ENCODE data around the gene SDF4. TPM values are rescaled to one million over a fixed set of nuclear protein-coding genes. Genes with fewer than 3 reads are reported as not detected.

The SDF4 gene
- total RNA-seq (2022; extraction: Qiagen RNA extraction): 108 to 138 TPM (median 133 TPM) in 5 replicates

DNA sequence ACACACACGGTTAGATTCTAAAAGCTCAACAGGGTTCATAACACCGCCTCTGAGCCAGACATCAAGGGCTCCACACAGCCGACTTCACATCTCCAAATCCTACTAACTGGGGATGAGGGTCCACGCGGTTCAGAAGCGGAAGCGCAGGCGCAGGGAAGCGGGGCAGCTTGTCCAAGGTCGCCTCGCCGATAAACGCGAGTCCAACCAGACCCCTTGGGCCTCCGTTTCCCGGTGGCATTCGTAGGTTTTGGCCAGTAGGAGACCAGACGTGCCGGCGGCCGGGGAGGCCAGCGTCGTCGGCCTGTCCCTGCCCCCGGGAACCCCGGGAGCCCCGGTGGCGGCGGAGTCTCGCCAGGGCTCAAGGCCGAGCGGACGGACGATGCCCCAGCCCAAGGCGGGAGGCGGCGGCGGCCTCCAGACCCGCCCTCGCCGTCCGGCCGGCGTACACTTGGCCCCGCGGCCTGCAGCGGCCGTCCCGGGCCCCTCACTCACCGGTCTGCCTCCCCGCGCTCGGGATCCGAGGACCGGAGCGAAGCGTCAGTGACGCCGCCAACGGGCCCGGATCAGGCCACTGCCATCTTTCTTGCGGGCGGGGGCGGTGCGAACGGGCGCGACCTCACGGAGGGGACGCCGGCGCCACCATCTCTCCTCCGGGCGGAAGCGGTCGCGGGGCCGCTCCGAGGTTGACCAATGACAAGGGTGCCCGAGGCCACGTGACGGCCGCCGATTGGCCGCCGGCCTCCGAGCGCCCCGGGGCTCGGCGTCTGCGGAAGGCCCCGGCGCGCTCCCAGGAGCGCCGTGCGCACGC, at the start of gene SDF4:
SDF4 (minus strand) TSS at position 602 of the 808 bp plus-strand sequence. CDS start 3,229 bp downstream, outside the sequence.

DNA sequence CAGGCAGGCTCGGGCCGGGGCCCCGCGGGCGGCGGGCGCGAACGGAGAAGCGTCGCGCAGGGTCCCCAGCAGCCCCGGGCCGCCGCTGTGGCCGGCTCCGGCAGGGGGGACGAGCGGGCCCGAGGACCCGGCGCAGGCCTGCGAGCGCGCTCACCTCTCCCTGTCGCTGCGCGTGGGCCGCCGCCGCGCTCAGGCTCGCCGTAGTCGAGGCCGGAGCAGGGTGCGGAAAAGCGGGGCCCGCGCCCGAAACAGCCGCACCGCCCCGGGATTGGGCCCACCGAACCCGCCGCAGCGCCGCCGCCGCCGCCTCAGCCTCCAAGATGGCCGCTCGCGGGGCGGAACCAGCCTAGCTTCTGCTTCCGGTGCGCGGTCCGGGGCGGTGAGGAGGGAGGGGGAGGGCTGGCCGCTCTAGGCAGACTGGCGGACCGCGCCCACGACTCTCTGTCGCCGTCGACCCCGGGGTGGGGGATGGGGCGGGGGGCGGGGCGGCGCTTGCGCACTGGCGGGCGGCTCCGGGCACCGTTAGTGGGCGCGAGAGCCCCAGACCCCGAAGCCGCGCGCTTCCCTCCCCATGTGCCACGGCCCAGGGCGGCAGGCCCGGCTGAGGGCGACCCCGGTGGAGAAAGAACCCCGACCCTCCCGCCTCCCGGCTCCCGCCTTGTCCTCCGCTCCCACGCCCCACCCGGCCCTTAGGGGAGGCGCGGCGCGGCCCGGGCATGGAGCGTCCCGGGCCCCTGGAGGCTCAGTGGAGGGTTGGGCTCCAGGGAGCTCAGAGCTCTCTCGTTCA, 41.9 kb upstream of the SDF4 start, which contains the start of gene UBE2J2:
UBE2J2 (minus strand) TSS at position 343 of the 787 bp plus-strand sequence. CDS start 5,862 bp downstream, outside the sequence.

DNA sequence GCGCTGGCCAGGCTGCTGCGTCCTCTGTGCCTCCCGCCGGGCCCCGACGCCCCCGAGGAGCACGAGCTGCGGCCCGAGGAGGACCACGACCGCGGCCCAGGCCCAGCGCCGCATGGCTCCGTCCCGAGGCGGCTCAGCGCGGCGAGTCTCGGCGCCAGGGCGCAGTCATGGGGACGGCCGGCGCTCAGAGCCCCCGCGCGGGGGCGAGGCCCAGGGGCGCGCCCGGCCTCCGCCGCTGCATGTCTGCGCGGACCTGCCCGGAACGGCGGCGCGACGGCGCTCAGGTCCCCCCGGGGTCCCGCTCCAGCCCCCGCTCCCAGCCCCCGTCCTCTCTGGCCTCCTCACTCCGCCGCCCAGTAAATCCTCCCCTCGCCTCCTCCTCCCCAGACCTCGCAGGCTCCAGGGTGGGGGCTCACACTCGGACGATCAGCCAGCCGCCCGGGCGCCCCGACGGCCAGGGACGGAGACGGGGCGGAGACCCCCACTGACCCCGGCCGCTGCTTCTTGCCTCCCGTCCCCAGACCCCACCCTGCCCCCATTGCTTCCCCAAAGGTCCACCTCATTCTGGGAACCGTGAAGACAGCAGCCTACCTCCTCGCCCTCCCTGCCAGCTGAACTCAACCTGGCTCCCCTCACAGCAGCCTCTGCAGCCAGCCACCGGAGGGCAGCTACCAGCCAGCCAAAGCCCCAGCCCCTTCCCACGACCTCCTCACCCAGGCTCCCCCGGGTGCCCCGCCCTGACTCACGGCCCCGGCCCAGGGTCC, 15.0 kb upstream of the SDF4 start, which contains the start of gene C1QTNF12:
C1QTNF12 (minus strand) TSS at position 146 of the 764 bp plus-strand sequence; CDS start at position 114, 32 bp downstream.

DNA sequence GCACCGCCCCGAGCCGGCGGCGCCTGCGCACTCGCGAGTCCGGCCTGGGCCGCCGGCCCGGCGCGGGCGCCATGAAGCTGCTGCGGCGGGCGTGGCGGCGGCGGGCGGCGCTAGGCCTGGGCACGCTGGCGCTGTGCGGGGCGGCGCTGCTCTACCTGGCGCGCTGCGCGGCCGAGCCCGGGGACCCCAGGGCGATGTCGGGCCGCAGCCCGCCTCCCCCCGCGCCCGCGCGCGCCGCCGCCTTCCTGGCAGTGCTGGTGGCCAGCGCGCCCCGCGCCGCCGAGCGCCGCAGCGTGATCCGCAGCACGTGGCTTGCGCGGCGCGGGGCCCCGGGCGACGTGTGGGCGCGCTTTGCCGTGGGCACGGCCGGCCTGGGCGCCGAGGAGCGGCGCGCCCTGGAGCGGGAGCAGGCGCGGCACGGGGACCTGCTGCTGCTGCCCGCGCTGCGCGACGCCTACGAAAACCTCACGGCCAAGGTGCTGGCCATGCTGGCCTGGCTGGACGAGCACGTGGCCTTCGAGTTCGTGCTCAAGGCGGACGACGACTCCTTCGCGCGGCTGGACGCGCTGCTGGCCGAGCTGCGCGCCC, 501 bp upstream of the SDF4 start, which contains the start of gene B3GALT6:
B3GALT6 (plus strand) TSS at position 30 of the 588 bp plus-strand sequence; CDS start at position 72, 42 bp downstream.

DNA sequence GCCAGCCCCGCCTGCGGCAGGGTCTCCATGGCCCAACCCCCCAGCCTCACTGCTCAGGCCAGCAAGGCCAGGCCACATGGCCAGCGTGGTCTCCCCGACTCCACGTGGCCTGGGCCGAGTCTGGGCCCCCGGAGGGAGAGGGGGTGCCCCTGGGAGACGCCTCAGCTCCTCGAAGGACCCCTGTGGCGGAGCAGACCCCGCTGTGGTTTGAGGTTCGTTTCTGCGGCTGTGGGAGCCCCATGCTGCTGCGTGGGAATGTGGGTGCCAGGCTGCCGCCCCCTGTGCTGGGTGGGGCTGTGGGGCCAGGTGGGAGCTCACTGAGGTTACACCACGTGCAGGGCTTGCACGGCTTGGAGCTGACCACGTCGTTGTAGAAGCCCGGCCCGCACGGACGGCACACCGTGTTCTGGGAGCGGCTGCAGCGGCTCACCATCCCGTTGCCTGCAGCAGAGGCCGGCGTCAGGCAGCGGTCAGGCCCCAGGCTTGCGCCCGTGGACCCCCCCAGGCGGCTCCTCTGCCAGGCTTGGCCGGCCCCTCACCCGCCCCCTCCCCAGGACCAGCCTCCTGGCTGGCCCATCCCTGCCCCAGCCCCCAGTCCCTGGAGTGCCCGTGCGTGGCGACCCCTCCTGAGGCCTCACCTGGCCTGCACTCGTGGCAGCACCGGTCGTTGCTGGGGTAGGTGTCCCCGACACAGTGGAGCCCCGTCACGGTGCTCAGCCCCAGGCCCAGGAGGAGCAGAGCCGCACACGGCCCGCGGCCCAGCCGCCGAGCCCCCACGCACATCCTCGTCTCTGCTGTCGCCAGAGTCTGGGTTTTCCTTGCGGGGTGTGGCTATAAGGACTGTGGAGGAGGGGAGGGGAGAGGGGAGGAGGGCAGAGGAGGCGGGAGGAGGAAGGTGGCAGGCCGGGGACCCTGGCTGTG, 18.2 kb downstream of the SDF4 start, which contains the start of gene TNFRSF4:
TNFRSF4 (minus strand) TSS at position 809 of the 921 bp plus-strand sequence; CDS start at position 783, 26 bp downstream.

DNA sequence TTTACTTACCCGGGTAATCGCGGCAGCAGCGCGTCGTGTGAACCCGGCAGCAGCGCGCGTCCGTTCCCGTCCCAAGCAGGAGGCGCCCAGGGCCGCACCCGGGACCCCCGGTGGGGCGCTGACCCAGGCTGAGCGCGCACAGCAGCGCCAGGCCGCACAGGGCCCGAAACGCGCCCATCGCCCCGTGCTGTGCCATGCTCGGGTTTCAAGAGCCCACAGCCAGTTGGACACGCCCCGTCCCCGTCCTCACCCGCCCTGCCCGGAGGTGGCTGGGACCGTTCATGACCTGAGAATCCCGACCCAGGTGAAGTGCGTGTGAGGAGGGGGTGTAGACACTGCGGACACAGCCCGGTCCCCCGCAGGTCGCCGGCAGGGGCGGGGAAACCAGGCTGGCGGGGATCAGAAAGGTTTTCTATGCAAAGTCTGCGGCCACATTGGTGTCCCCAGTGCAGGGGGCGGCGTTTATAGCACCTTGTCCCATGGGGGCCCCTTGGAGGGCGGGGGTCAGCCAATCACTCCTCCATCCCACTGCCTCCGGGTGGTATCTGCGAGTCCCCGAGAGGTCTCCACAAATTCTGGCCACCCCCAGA, 25.3 kb downstream of the SDF4 start, which contains the start of gene TNFRSF18:
TNFRSF18 (minus strand) TSS at position 217 of the 590 bp plus-strand sequence; CDS start at position 196, 21 bp downstream.

DNA sequence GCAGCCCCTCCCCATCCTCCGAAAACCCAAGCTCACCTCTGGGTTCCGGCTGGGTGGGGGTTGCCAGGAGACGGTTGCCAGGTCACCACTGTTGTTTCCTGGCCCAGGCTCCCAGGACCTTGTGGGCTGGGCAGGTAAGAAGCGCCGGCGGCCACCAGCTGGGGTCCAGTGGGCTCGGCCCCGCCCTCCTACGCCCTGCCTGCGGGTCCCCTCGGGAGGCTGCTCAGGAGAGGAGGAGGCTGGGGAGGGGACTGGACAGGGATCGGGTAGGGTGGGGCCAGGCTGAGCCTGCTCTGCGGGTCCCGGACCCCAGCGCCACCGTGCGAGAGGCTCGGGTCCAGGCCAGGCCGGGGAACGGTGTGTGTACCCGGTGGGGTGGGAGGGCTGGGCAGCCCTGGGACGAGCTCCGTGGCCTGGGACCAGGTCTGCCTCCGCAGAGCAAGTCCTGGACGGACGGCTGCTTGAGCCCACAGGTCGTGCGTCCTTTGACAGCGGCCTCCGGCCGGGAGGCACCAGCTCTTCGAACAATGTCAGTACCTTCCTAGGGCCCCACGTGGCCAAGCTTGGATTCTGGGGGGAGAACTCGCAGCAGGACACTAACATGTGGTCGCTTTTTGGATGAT, 57.9 kb downstream of the SDF4 start, which contains the start of gene TTLL10:
TTLL10 (plus strand) TSS at position 88 of the 623 bp plus-strand sequence. CDS start 5,336 bp downstream, outside the sequence.

Other genes with a start within 250 kb of the SDF4 start
- 0.07 to 0.24 TPM (median 0.14 TPM) in 4 of 5 replicates, not detected in the other for gene PERM1, start 249.9 kb downstream of the SDF4 start, total RNA-seq (2022; extraction: Qiagen RNA extraction)
- 20.6 to 68.1 TPM (median 67.3 TPM) in 5 replicates for gene HES4, start 231.9 kb downstream of the SDF4 start, total RNA-seq (2022; extraction: Qiagen RNA extraction)
- 18.3 to 28.3 TPM (median 22.6 TPM) in 5 replicates for gene ISG15, start 218.5 kb downstream of the SDF4 start, total RNA-seq (2022; extraction: Qiagen RNA extraction)
- gene AGRN, start 211.9 kb downstream of the SDF4 start, total RNA-seq (2022; extraction: Qiagen RNA extraction): 79.5 to 139 TPM (median 135 TPM) in 5 replicates
- gene RNF223, start 157.7 kb downstream of the SDF4 start, total RNA-seq (2022; extraction: Qiagen RNA extraction): 0.32 to 0.52 TPM (median 0.38 TPM) in 5 replicates
- 10.2 to 16.2 TPM (median 15.4 TPM) in 5 replicates for gene C1orf159, start 115.9 kb downstream of the SDF4 start, total RNA-seq (2022; extraction: Qiagen RNA extraction)
- not detected in 5 replicates for gene TTLL10, start 58.1 kb downstream of the SDF4 start, total RNA-seq (2022; extraction: Qiagen RNA extraction)
- 0.11 to 0.25 TPM (median 0.15 TPM) in 3 of 5 replicates, not detected in the others for gene TNFRSF18, start 25.4 kb downstream of the SDF4 start, total RNA-seq (2022; extraction: Qiagen RNA extraction)
- 0.07 to 0.18 TPM (median 0.13 TPM) in 4 of 5 replicates, not detected in the other for gene TNFRSF4, start 17.8 kb downstream of the SDF4 start, total RNA-seq (2022; extraction: Qiagen RNA extraction)
- 10.8 to 22.2 TPM (median 19.5 TPM) in 5 replicates for gene B3GALT6, start 236 bp upstream of the SDF4 start, total RNA-seq (2022; extraction: Qiagen RNA extraction)
- gene C1QTNF12, start 14.7 kb upstream of the SDF4 start, total RNA-seq (2022; extraction: Qiagen RNA extraction): 1.4 to 2.3 TPM (median 1.8 TPM) in 5 replicates
- gene UBE2J2, start 41.9 kb upstream of the SDF4 start, total RNA-seq (2022; extraction: Qiagen RNA extraction): 38.8 to 48.3 TPM (median 46.8 TPM) in 5 replicates
- gene SCNN1D, start 48.4 kb upstream of the SDF4 start, total RNA-seq (2022; extraction: Qiagen RNA extraction): 0.70 to 1.7 TPM (median 1.3 TPM) in 5 replicates
- 10.6 to 21.4 TPM (median 20.6 TPM) in 5 replicates for gene ACAP3, start 75.9 kb upstream of the SDF4 start, total RNA-seq (2022; extraction: Qiagen RNA extraction)
- 17.0 to 27.7 TPM (median 26.5 TPM) in 5 replicates for gene PUSL1, start 76.6 kb upstream of the SDF4 start, total RNA-seq (2022; extraction: Qiagen RNA extraction)
- 42.4 to 66.0 TPM (median 63.3 TPM) in 5 replicates for gene INTS11, start 92.7 kb upstream of the SDF4 start, total RNA-seq (2022; extraction: Qiagen RNA extraction)
- 15.8 to 23.0 TPM (median 21.1 TPM) in 5 replicates for gene CPTP, start 92.8 kb upstream of the SDF4 start, total RNA-seq (2022; extraction: Qiagen RNA extraction)
- 0.12 to 0.17 TPM (median 0.14 TPM) in 5 replicates for gene TAS1R3, start 99.3 kb upstream of the SDF4 start, total RNA-seq (2022; extraction: Qiagen RNA extraction)
- 46.8 to 86.9 TPM (median 77.1 TPM) in 5 replicates for gene DVL1, start 117.4 kb upstream of the SDF4 start, total RNA-seq (2022; extraction: Qiagen RNA extraction)
- 0.07 to 0.29 TPM (median 0.27 TPM) in 5 replicates for gene MXRA8, start 126.6 kb upstream of the SDF4 start, total RNA-seq (2022; extraction: Qiagen RNA extraction)
- 103 to 195 TPM (median 175 TPM) in 5 replicates for gene AURKAIP1, start 143.2 kb upstream of the SDF4 start, total RNA-seq (2022; extraction: Qiagen RNA extraction)
- gene CCNL2, start 167.3 kb upstream of the SDF4 start, total RNA-seq (2022; extraction: Qiagen RNA extraction): 37.8 to 63.9 TPM (median 59.4 TPM) in 5 replicates
- 128 to 150 TPM (median 137 TPM) in 5 replicates for gene MRPL20, start 175.3 kb upstream of the SDF4 start, total RNA-seq (2022; extraction: Qiagen RNA extraction)
- gene ANKRD65, start 189.3 kb upstream of the SDF4 start, total RNA-seq (2022; extraction: Qiagen RNA extraction): 0.04 to 0.07 TPM (median 0.06 TPM) in 4 of 5 replicates, not detected in the other
- 4.1 to 18.3 TPM (median 15.7 TPM) in 5 replicates for gene VWA1, start 203.7 kb upstream of the SDF4 start, total RNA-seq (2022; extraction: Qiagen RNA extraction)
- not detected in 5 replicates for gene ATAD3C, start 217.7 kb upstream of the SDF4 start, total RNA-seq (2022; extraction: Qiagen RNA extraction)
- 1.2 to 3.5 TPM (median 3.1 TPM) in 5 replicates for gene ATAD3B, start 239.8 kb upstream of the SDF4 start, total RNA-seq (2022; extraction: Qiagen RNA extraction)